RPMI8226 (cell line): ENCODE data around the gene MEP1B.
"Not testable (repeated sequence)": the region's sequence is repeated elsewhere in the genome, so short reads cannot be mapped to it uniquely, and the experiment has no call there.

Experiments used
- DNase-seq: peaks from one replicate; pipeline ENCODE4 v3.0.0-alpha.2; 2015

MEP1B gene

GRCh38 chr18:32209685-32210445 is 20.0 kb downstream of the MEP1B start:
- no peak for DNase-seq

- DNase-seq = no peak
These were observed 23.9 kb downstream of the MEP1B start for GRCh38 chr18:32213693-32214092.

- DNase-seq = no peak
These were observed 26.6 kb downstream of the MEP1B start for GRCh38 chr18:32216390-32216789.

- no peak for DNase-seq
These were observed 29.7 kb downstream of the MEP1B start for GRCh38 chr18:32219431-32220018.

- DNase-seq = not testable (repeated sequence)
These were observed 43.5 kb downstream of the MEP1B start for GRCh38 chr18:32233348-32233747.

GRCh38 chr18:32237049-32237448 is 47.2 kb downstream of the MEP1B start:
- DNase-seq = no peak

- no peak for DNase-seq
These were observed 48.9 kb downstream of the MEP1B start for GRCh38 chr18:32238635-32239268.

- DNase-seq = no peak
These were observed 52.6 kb downstream of the MEP1B start for GRCh38 chr18:32242395-32242794.

GRCh38 chr18:32243358-32243757 is 53.5 kb downstream of the MEP1B start:
- no peak for DNase-seq

GRCh38 chr18:32244881-32245280 is 55.0 kb downstream of the MEP1B start:
- no peak for DNase-seq

- no peak for DNase-seq
These were observed 59.5 kb downstream of the MEP1B start for GRCh38 chr18:32249147-32249929.

GRCh38 chr18:32251466-32251865 is 61.6 kb downstream of the MEP1B start:
- no peak for DNase-seq

GRCh38 chr18:32252141-32252860 is 62.5 kb downstream of the MEP1B start:
- DNase-seq = no peak

GRCh38 chr18:32255570-32255969 is 65.7 kb downstream of the MEP1B start:
- no peak for DNase-seq

- DNase-seq = no peak
These were observed 67.4 kb downstream of the MEP1B start for GRCh38 chr18:32257084-32257785.

- DNase-seq = no peak
These were observed 68.3 kb downstream of the MEP1B start for GRCh38 chr18:32258148-32258547.

- DNase-seq = no peak
These were observed 68.8 kb downstream of the MEP1B start for GRCh38 chr18:32258558-32259204.

- DNase-seq = no peak
These were observed 69.7 kb downstream of the MEP1B start for GRCh38 chr18:32259553-32259952.

- DNase-seq = no peak
These were observed 71.2 kb downstream of the MEP1B start for GRCh38 chr18:32261003-32261402.

GRCh38 chr18:32262092-32262491 is 72.3 kb downstream of the MEP1B start:
- no peak for DNase-seq

GRCh38 chr18:32264401-32264800 is 74.6 kb downstream of the MEP1B start:
- no peak for DNase-seq

- DNase-seq = no peak
These were observed 77.6 kb downstream of the MEP1B start for GRCh38 chr18:32267463-32267862.
